ENCODE results near the gene ANGPTL8.

ANGPTL8 gene

DNA sequence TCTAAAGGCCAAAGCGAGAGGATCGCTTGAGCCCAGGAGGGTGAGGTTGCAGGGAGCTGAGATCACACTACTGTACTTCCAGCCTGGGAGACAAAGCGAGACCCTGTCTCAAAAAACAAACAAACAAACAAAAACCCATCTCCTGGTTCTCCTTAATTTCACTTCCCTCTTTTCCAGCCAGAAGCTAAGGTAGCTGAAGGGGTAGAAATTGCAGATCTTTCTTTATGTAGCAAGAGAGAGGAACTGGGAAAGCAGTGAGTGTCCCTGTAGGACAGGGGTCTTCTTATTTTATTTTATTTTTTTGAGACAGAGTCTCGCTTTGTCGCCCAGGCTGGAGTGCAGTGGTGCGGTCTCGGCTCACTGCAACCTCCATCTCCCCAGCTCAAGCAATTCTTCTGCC lies 52.0 kb downstream of the ANGPTL8 start:
- no peak for DNase-seq (ENCODE audit: low read depth)

Measured in activated T-cell treated with anti-CD3 and anti-CD28 coated beads for 48 hours (primary cell).